Activated T-cell treated with anti-CD3 and anti-CD28 coated beads for 48 hours (primary cell): ENCODE results near the gene PLB1.

Experiments used
- DNase-seq: peaks from one replicate; pipeline ENCODE4 v3.0.0-alpha.2; 2020; ENCODE audit warnings: low read depth

The PLB1 gene

GRCh38 chr2:28564346-28564745, 68.5 kb downstream of the PLB1 start:
- no peak for DNase-seq

DNA sequence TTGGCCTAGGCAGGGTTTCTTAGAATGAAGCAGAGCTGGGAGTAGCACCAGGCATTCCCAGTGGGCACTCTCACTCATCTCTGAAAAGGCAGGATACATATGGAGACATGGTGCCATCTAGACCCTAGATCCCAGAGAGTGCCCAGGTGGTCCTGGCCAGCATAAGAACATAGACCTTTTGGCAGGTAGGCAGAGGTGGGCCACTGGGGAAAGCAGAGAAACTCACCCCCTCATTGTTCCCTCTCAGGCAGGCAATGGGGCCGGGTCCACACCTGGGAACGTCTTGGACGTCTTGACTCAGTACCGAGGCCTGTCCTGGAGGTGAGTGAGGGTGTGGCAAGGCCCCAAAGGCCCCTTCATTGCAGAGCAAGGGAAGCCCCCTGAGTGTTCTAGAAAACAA, 69.2 kb downstream of the PLB1 start:
- DNase-seq, result no peak

- DNase-seq, result no peak
Observed at GRCh38 chr2:28565720-28566295, 69.9 kb downstream of the PLB1 start.

DNA sequence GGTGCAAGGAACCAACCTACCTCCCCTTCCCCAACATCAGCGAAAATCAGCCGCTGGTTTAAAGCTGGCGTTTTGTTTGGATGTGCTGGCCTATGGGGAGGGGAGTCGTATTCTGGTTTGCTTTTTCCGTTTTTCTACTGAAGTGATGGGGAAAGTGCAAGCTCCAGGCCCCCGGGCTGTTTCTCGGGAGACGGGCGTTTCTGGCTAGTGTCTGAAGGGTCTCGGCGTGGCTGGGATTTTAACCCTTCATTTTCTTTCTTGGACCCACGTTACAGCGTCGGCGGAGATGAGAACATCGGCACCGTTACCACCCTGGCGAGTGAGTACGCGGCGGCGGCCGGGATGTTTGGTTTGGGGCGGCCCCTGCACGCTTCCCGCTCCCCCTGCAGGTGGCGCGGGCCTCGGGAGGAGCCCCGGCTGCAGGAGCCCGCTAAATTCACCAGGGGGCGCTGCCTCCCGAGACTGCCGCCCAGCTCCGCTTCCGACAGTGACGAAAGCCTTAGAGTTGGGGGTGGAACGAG, 70.7 kb downstream of the PLB1 start:
- peak; percentile 89 for DNase-seq

- DNase-seq, result peak; percentile 29
Observed at GRCh38 chr2:28567061-28567471, 71.2 kb downstream of the PLB1 start.

GRCh38 chr2:28568036-28568435, 72.2 kb downstream of the PLB1 start:
- no peak for DNase-seq

GRCh38 chr2:28568533-28568932, 72.7 kb downstream of the PLB1 start:
- DNase-seq, result no peak

DNA sequence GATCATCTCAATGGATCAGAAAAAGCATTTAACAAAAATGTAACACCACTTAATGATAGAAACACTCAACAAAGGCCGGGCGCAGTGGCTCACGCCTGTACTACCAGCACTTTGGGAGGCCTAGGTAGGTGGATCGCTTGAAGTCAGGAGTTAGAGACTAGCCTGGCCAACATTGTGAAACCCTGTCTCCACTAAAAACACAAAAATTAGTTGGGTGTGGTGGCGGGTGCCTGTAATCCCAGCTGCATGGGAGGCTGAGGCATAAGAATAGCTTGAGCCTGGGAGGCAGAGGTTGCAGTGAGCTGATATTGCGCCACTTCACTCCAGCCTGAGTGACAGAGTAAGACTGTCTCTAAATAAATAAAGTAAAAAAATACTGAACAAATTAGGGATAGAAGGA, 74.6 kb downstream of the PLB1 start:
- DNase-seq, result no peak

- no peak for DNase-seq
Observed at GRCh38 chr2:28576714-28577113, 80.9 kb downstream of the PLB1 start.

DNA sequence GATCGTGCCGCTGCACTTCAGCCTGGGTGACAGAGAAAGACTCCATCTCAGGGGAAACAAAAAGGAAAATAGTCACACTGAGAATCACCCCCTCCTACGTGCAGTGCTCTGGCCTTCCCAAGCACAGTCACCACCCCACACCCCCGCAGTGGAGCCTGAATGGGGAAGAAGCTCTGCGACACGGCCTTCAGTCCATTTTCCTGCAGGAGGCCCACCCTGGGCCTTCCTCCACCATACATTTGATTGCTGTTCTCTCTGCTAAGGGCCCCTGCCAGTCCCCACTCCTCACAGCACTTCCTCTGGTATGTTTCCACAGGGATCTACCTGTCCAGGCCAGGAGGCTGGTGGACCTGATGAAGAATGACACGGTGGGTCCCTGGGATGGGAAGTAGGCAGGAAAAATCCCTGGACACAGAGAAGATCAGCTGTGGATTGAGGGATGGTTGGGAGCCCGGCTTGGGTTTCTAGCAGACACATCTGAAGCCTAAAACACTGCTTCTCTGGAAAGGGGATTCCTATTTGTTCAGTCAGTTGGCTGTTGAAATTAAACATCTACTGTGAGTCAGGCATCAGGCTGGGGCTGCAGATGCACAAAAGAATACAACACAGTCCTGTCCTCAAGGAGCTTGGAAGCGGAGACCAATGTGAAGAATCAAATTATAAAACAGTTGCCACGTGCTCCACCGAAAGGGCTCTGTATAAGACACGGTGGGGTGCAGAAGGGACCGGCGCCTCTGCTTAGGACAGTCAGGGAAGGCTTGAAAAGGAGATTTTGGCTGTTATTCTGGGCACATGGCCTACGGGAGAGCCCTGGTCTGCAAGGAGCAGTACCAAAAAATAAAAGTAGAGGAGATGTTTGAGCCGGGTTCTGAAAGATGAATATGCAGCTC, 82.2 kb downstream of the PLB1 start:
- DNase-seq, result no peak

GRCh38 chr2:28578774-28579173, 82.9 kb downstream of the PLB1 start:
- DNase-seq, result no peak

- DNase-seq, result no peak
Observed at GRCh38 chr2:28579606-28580005, 83.7 kb downstream of the PLB1 start.

GRCh38 chr2:28580078-28580477, 84.2 kb downstream of the PLB1 start:
- no peak for DNase-seq

DNA sequence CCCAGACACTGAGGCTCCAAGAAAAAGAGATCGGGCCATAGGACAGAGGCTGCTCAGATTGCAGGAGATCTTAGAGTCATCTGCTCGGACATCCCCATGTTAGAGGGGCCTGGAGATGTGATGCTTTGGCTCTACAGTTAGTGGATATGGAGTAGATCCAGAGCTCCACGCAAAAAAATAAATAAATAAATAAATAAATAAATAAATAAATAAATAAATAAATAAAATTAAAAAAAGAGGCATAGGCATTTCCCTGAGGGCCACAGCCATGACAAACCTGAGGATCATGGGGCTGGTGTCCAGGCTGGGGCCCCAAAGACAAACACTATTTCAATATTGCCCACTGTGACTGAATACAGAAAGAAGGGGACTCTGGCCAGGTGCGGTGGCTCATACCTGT, 85.5 kb downstream of the PLB1 start:
- no peak for DNase-seq

DNA sequence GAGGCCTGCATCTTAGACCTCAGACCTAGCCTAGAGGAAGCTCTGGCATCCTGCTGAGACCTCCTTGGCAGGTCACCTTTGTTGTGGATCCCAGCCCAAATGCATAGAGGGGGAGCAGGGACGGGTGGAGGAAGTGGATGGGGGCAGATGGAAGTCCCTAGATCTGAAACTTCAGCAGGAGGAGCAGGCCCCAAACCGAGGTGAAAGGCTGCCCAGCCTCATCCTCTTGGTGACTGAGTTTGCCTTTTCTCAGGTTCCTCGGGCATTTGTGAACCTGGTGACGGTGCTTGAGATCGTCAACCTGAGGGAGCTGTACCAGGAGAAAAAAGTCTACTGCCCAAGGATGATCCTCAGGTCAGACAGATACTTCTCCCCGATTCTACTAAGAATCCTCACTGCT, 86.3 kb downstream of the PLB1 start:
- DNase-seq, result no peak

DNA sequence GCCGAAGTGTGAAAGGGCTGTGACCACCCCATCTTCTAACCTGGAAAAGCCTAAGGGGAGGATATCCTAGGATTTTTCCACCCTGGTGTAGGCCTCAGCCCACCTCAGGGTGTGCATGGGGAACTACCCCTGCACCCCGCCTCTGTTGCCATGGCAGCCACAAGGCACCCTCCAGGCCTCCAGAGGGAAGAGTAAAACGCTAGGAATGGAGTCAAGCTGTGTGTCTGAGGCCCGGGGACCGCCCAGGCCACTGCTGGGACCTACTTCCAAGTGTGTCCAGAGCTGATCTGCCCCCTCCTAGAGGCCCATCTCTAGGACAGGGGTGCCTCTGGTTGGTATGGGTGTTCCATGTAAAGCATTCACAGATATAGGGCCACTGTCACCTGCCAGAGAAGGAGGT, 86.7 kb downstream of the PLB1 start:
- DNase-seq, result no peak

- DNase-seq, result peak; percentile 70
Observed at GRCh38 chr2:28583899-28584553, 88.2 kb downstream of the PLB1 start.

- no peak for DNase-seq
Observed at GRCh38 chr2:28586867-28587266, 91.0 kb downstream of the PLB1 start.

DNA sequence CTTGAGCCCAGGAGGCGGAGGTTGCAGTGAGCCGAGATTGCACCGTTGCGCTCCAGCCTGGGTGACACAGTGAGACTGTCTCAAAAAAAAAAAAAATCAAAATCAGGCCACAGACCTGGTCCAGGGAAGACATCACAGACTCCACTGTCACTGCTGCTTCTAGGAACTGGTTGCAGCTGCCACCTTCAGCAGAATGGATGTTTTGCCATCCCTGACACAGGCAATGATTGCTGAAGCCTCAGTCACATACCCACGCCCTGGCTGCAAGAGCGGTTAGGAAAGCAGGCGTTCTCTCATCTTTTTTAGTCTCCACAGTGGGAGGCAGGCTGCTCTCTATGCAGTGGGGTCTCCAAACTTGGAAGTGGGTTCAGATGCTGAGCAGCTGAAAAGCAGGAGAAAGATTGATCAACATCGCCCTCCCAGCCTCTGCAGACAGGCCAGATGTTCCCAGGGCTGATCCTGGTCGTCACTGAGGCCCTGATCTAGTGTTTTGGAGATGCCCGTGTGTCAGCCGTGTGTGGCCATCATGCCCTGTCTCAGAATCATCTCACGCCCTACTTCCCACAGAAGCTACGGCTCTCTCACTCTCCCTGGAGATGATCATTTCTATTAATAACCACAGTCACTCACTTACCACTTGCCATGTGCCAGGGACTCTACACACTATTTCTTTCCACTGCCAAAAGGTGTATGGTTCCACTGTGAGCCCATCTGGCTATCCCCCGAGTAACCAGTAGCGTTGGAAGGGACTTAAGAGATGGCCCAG, 91.8 kb downstream of the PLB1 start:
- no peak for DNase-seq

- no peak for DNase-seq
Observed at GRCh38 chr2:28588292-28588670, 92.4 kb downstream of the PLB1 start.

GRCh38 chr2:28589746-28590463, 94.0 kb downstream of the PLB1 start:
- DNase-seq, result no peak
